ENCODE results near the gene SGPL1. TPM values are rescaled to one million over a fixed set of nuclear protein-coding genes. Genes with fewer than 3 reads are reported as not detected.

Gene SGPL1
- total RNA-seq, 6 experiments from 2014 or later: 22.4 to 30.9 (median 26.0) TPM

GRCh38 chr10:70779511-70780369, 36.0 kb upstream of the SGPL1 start:
- Mint-ChIP-seq H3K4me3 (no peak overlapping the region), H3K36me3 (ENCODE audit: low read depth) (no peaks in the 10 kb centered on the region), H3K9me3 (no peaks in the 10 kb centered on the region), H3K27ac (no peak overlapping the region), H3K27me3 (ENCODE audit: insufficient read depth) (peaks cover 49% of the 10 kb centered on the region), H3K4me1 (ENCODE audit: low read depth) (no peaks in the 10 kb centered on the region)
- TF ChIP-seq CTCF (IDR thresholded peaks at IDR 0.05): no peak
- no peak for DNase-seq

GRCh38 chr10:70780370-70780760, 35.4 kb upstream of the SGPL1 start:
- Mint-ChIP-seq H3K4me3 (no peak overlapping the region), H3K27ac (no peak overlapping the region), H3K36me3 (ENCODE audit: low read depth) (no peaks in the 10 kb centered on the region), H3K4me1 (ENCODE audit: low read depth) (no peaks in the 10 kb centered on the region), H3K9me3 (no peaks in the 10 kb centered on the region), H3K27me3 (ENCODE audit: insufficient read depth) (peaks cover 46% of the 10 kb centered on the region)
- DNase-seq: no peak
- no peak for TF ChIP-seq CTCF (IDR thresholded peaks at IDR 0.05)

- Mint-ChIP-seq H3K9me3 (no peaks in the 10 kb centered on the region), H3K4me1 (ENCODE audit: low read depth) (no peaks in the 10 kb centered on the region), H3K27me3 (ENCODE audit: insufficient read depth) (peaks cover 46% of the 10 kb centered on the region), H3K36me3 (ENCODE audit: low read depth) (no peaks in the 10 kb centered on the region), H3K4me3 (no peak overlapping the region), H3K27ac (no peak overlapping the region)
- no peak for DNase-seq
- no peak for TF ChIP-seq CTCF (IDR thresholded peaks at IDR 0.05)
These were observed 35.0 kb upstream of the SGPL1 start for GRCh38 chr10:70780772-70781171.

GRCh38 chr10:70781461-70782051, 34.2 kb upstream of the SGPL1 start:
- TF ChIP-seq CTCF (IDR thresholded peaks at IDR 0.05): no peak
- DNase-seq: no peak
- H3K36me3 Mint-ChIP-seq (ENCODE audit: low read depth): no peaks in the 10 kb centered on the region
- H3K27me3 Mint-ChIP-seq (ENCODE audit: insufficient read depth): peaks cover 46% of the 10 kb centered on the region
- H3K4me1 Mint-ChIP-seq (ENCODE audit: low read depth): no peaks in the 10 kb centered on the region
- no peak overlapping the region for H3K27ac Mint-ChIP-seq
- no peak overlapping the region for H3K4me3 Mint-ChIP-seq
- H3K9me3 Mint-ChIP-seq: no peaks in the 10 kb centered on the region

GRCh38 chr10:70782086-70782745, 33.5 kb upstream of the SGPL1 start:
- peaks cover 4% of the 10 kb centered on the region; the same call in 1 of the 2 replicates for H3K4me1 Mint-ChIP-seq (ENCODE audit: low read depth)
- no peak for TF ChIP-seq CTCF (IDR thresholded peaks at IDR 0.05)
- no peak for DNase-seq
- H3K27ac Mint-ChIP-seq: no peak overlapping the region
- H3K27me3 Mint-ChIP-seq (ENCODE audit: insufficient read depth): peaks cover 50% of the 10 kb centered on the region
- H3K4me3 Mint-ChIP-seq: no peak overlapping the region
- H3K9me3 Mint-ChIP-seq: no peaks in the 10 kb centered on the region
- H3K36me3 Mint-ChIP-seq (ENCODE audit: low read depth): no peaks in the 10 kb centered on the region
